HEK293 (cell line): ENCODE results near the gene DNAJC13.

Experiments used
- TF ChIP-seq, protein P1 (sequence below): fragments of 450-650 bp; formaldehyde crosslinking; IDR thresholded peaks from 2 replicates; pipeline ENCODE4 v1.5.1; 2016; ENCODE audit warnings: missing biosample characterization, missing genetic modification characterization
- TF ChIP-seq, protein P2 (sequence below): fragments of 450-650 bp; formaldehyde crosslinking; optimal IDR thresholded peaks from 2 replicates; pipeline ENCODE3; 2016; ENCODE audit warnings: missing biosample characterization, mild to moderate bottlenecking, missing genetic modification characterization
- TF ChIP-seq, protein P3 (sequence below): fragments of 450-650 bp; formaldehyde crosslinking; IDR thresholded peaks from 2 replicates; pipeline ENCODE4 v1.5.1; 2016; ENCODE audit warnings: missing biosample characterization, missing genetic modification characterization

DNA sequence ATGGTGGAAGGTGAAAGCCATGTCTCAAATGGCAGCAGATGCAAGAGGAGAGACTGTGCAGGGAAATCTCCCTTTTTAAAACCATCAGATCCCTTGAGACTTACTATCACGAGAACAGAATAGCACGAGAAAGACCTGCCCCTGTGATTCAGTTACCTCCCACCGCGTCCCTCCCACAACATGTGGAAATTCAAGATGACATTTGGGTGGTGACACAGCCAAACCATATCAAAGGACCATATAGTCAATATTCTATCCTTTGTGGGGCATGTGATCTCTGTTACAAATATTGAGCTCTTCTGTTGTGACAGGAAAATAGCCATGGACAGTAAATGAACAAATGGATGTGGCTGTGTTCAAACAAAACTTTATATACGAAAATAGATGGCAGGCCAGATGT, 102.6 kb downstream of the DNAJC13 start:
- TF ChIP-seq, protein P1, sequence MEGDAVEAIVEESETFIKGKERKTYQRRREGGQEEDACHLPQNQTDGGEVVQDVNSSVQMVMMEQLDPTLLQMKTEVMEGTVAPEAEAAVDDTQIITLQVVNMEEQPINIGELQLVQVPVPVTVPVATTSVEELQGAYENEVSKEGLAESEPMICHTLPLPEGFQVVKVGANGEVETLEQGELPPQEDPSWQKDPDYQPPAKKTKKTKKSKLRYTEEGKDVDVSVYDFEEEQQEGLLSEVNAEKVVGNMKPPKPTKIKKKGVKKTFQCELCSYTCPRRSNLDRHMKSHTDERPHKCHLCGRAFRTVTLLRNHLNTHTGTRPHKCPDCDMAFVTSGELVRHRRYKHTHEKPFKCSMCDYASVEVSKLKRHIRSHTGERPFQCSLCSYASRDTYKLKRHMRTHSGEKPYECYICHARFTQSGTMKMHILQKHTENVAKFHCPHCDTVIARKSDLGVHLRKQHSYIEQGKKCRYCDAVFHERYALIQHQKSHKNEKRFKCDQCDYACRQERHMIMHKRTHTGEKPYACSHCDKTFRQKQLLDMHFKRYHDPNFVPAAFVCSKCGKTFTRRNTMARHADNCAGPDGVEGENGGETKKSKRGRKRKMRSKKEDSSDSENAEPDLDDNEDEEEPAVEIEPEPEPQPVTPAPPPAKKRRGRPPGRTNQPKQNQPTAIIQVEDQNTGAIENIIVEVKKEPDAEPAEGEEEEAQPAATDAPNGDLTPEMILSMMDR: no peak
- TF ChIP-seq, protein P2, sequence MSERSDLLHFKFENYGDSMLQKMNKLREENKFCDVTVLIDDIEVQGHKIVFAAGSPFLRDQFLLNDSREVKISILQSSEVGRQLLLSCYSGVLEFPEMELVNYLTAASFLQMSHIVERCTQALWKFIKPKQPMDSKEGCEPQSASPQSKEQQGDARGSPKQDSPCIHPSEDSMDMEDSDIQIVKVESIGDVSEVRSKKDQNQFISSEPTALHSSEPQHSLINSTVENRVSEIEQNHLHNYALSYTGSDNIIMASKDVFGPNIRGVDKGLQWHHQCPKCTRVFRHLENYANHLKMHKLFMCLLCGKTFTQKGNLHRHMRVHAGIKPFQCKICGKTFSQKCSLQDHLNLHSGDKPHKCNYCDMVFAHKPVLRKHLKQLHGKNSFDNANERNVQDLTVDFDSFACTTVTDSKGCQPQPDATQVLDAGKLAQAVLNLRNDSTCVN (tag by site-specific recombination): no peak
- TF ChIP-seq, protein P3, sequence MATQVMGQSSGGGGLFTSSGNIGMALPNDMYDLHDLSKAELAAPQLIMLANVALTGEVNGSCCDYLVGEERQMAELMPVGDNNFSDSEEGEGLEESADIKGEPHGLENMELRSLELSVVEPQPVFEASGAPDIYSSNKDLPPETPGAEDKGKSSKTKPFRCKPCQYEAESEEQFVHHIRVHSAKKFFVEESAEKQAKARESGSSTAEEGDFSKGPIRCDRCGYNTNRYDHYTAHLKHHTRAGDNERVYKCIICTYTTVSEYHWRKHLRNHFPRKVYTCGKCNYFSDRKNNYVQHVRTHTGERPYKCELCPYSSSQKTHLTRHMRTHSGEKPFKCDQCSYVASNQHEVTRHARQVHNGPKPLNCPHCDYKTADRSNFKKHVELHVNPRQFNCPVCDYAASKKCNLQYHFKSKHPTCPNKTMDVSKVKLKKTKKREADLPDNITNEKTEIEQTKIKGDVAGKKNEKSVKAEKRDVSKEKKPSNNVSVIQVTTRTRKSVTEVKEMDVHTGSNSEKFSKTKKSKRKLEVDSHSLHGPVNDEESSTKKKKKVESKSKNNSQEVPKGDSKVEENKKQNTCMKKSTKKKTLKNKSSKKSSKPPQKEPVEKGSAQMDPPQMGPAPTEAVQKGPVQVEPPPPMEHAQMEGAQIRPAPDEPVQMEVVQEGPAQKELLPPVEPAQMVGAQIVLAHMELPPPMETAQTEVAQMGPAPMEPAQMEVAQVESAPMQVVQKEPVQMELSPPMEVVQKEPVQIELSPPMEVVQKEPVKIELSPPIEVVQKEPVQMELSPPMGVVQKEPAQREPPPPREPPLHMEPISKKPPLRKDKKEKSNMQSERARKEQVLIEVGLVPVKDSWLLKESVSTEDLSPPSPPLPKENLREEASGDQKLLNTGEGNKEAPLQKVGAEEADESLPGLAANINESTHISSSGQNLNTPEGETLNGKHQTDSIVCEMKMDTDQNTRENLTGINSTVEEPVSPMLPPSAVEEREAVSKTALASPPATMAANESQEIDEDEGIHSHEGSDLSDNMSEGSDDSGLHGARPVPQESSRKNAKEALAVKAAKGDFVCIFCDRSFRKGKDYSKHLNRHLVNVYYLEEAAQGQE: no peak
